ENCODE data around the gene BCR.

Gene BCR

GRCh38 chr22:23351321-23351720, 171.0 kb downstream of the BCR start:
- no peak overlapping the region for H3K27ac ChIP-seq (replicated peaks)
- peaks cover 4% of the 10 kb centered on the region for H3K27me3 ChIP-seq (ENCODE audit: insufficient read depth, poor library complexity, severe bottlenecking)
- DNase-seq (ENCODE audit: low read depth in 1 of 2, low spot score in 1 of 2) = no peak
- TF ChIP-seq POLR2AphosphoS5 (IDR thresholded peaks at IDR 0.05; ENCODE audit: low read depth) = no peak
- TF ChIP-seq SPI1 (IDR thresholded peaks at IDR 0.05; ENCODE audit: borderline replicate concordance, low read depth) = no peak
- no peak for TF ChIP-seq GABPA (IDR thresholded peaks at IDR 0.05; ENCODE audit: low read depth)
- TF ChIP-seq CTCF (IDR thresholded peaks at IDR 0.05; ENCODE audit: insufficient read depth, low read length) = no peak
- no peak for TF ChIP-seq REST (IDR thresholded peaks at IDR 0.05; ENCODE audit: insufficient replicate concordance, low read depth)
- H3K4me3 ChIP-seq (replicated peaks; ENCODE audit: insufficient read depth, low read length) = no peak overlapping the region

GRCh38 chr22:23353004-23353403, 172.7 kb downstream of the BCR start:
- H3K27ac ChIP-seq (replicated peaks) = no peak overlapping the region
- DNase-seq (ENCODE audit: low read depth in 1 of 2, low spot score in 1 of 2) = no peak
- peaks cover 4% of the 10 kb centered on the region for H3K27me3 ChIP-seq (ENCODE audit: insufficient read depth, poor library complexity, severe bottlenecking)
- H3K4me3 ChIP-seq (replicated peaks; ENCODE audit: insufficient read depth, low read length) = no peak overlapping the region
- no peak for TF ChIP-seq POLR2AphosphoS5 (IDR thresholded peaks at IDR 0.05; ENCODE audit: low read depth)
- TF ChIP-seq SPI1 (IDR thresholded peaks at IDR 0.05; ENCODE audit: borderline replicate concordance, low read depth) = no peak
- no peak for TF ChIP-seq REST (IDR thresholded peaks at IDR 0.05; ENCODE audit: insufficient replicate concordance, low read depth)
- TF ChIP-seq GABPA (IDR thresholded peaks at IDR 0.05; ENCODE audit: low read depth) = no peak
- no peak for TF ChIP-seq CTCF (IDR thresholded peaks at IDR 0.05; ENCODE audit: insufficient read depth, low read length)

- no peak for DNase-seq (ENCODE audit: low read depth in 1 of 2, low spot score in 1 of 2)
- no peak for TF ChIP-seq POLR2AphosphoS5 (IDR thresholded peaks at IDR 0.05; ENCODE audit: low read depth)
- no peak for TF ChIP-seq REST (IDR thresholded peaks at IDR 0.05; ENCODE audit: insufficient replicate concordance, low read depth)
- no peak for TF ChIP-seq GABPA (IDR thresholded peaks at IDR 0.05; ENCODE audit: low read depth)
- no peak for TF ChIP-seq SPI1 (IDR thresholded peaks at IDR 0.05; ENCODE audit: borderline replicate concordance, low read depth)
- no peak for TF ChIP-seq CTCF (IDR thresholded peaks at IDR 0.05; ENCODE audit: insufficient read depth, low read length)
- Histone ChIP-seq H3K27ac (replicated peaks) (no peak overlapping the region), H3K27me3 (ENCODE audit: insufficient read depth, poor library complexity, severe bottlenecking) (peaks cover 4% of the 10 kb centered on the region), H3K4me3 (replicated peaks; ENCODE audit: insufficient read depth, low read length) (no peak overlapping the region)
These were observed 173.4 kb downstream of the BCR start for GRCh38 chr22:23353696-23354095.
